Body of pancreas (tissue), 4 donors: Measurements from ENCODE around the gene LYPD3.

Experiments
- CTCF ChIP-seq, 7 experiments: fragments of 450-650 bp in 4 of 7; fragments of 200-600 bp in 3 of 7; sonication (generic) in 3 of 7; IDR thresholded peaks; one replicate each; pipeline ENCODE4 v1.5.1; 2016 to 2019; ENCODE audit warnings: antibody characterized with exemption in 7 of 7
- POLR2A ChIP-seq, 3 donors: fragments of 450-650 bp; IDR thresholded peaks; one replicate each; pipeline ENCODE4 v1.6.1; 2016; ENCODE audit warnings: antibody characterized with exemption in 3 of 3, mild to moderate bottlenecking in 2 of 3

DNA sequence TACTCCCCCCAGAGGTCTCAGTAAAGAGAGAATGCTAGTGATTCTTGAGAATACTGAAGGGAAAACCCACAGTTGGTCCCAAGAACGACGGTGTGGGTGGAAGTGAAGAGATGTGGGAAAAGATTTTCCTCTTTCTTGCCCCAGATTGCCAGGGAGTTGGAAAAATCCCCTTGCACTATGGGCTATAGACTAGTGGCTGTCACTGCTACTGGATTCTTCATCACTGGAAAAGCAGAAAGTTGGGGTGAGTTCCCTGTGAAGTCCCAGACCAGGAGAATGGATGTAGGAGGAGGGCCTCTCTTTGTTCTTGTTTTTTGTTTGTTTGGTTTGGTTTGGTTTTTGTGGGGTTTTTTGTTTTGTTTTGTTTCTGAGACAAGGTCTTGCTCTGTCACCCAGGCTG, 11.4 kb downstream of the LYPD3 start:
- no peak for TF ChIP-seq POLR2A (IDR thresholded peaks at IDR 0.05)
- TF ChIP-seq CTCF (IDR thresholded peaks at IDR 0.05), result no peak
